ENCODE data around the gene TTC16.

Gene TTC16

GRCh38 chr9:127761061-127761460 is 45.2 kb downstream of the TTC16 start:
- no peak overlapping the region for H3K27ac ChIP-seq (ENCODE audit: low read length)
- H3K4me3 ChIP-seq (ENCODE audit: low read depth in 1 of 2, low read length in 2 of 2), result no peak overlapping the region
- no peaks in the 10 kb centered on the region for H3K9me3 ChIP-seq (ENCODE audit: control insufficient read depth in 1 of 2, low read length in 2 of 2)
- no peaks in the 10 kb centered on the region for H3K4me1 ChIP-seq (ENCODE audit: control insufficient read depth in 1 of 2, insufficient read depth in 2 of 2, low read length in 2 of 2)
- no peaks in the 10 kb centered on the region for H3K27me3 ChIP-seq (ENCODE audit: low read depth, low read length)
- H3K36me3 ChIP-seq (ENCODE audit: control insufficient read depth in 1 of 2, insufficient read depth in 2 of 2, low read length in 2 of 2), result no peaks in the 10 kb centered on the region

GRCh38 chr9:127761491-127761956 is 45.6 kb downstream of the TTC16 start:
- no peak overlapping the region for H3K4me3 ChIP-seq (ENCODE audit: low read depth in 1 of 2, low read length in 2 of 2)

GRCh38 chr9:127762111-127762676 is 46.3 kb downstream of the TTC16 start:
- no peaks in the 10 kb centered on the region for H3K27me3 ChIP-seq (ENCODE audit: low read depth, low read length)
- H3K36me3 ChIP-seq (ENCODE audit: control insufficient read depth in 1 of 2, insufficient read depth in 2 of 2, low read length in 2 of 2), result no peaks in the 10 kb centered on the region
- H3K9me3 ChIP-seq (ENCODE audit: control insufficient read depth in 1 of 2, low read length in 2 of 2), result no peaks in the 10 kb centered on the region
- peak overlapping the region; percentile 16 for H3K27ac ChIP-seq (ENCODE audit: low read length)
- no peak overlapping the region for H3K4me3 ChIP-seq (ENCODE audit: low read depth in 1 of 2, low read length in 2 of 2)
- H3K4me1 ChIP-seq (ENCODE audit: control insufficient read depth in 1 of 2, insufficient read depth in 2 of 2, low read length in 2 of 2), result no peaks in the 10 kb centered on the region

More at GRCh38 chr9:127761491-127761956, 45.6 kb downstream of the TTC16 start:
- no peaks in the 10 kb centered on the region for H3K4me1 ChIP-seq (ENCODE audit: control insufficient read depth in 1 of 2, insufficient read depth in 2 of 2, low read length in 2 of 2)
- H3K9me3 ChIP-seq (ENCODE audit: control insufficient read depth in 1 of 2, low read length in 2 of 2), result no peaks in the 10 kb centered on the region
- no peaks in the 10 kb centered on the region for H3K36me3 ChIP-seq (ENCODE audit: control insufficient read depth in 1 of 2, insufficient read depth in 2 of 2, low read length in 2 of 2)
- no peaks in the 10 kb centered on the region for H3K27me3 ChIP-seq (ENCODE audit: low read depth, low read length)
- peak overlapping the region; percentile 16 for H3K27ac ChIP-seq (ENCODE audit: low read length)

- no peaks in the 10 kb centered on the region for H3K36me3 ChIP-seq (ENCODE audit: control insufficient read depth in 1 of 2, insufficient read depth in 2 of 2, low read length in 2 of 2)
- no peaks in the 10 kb centered on the region for H3K4me1 ChIP-seq (ENCODE audit: control insufficient read depth in 1 of 2, insufficient read depth in 2 of 2, low read length in 2 of 2)
- no peaks in the 10 kb centered on the region for H3K9me3 ChIP-seq (ENCODE audit: control insufficient read depth in 1 of 2, low read length in 2 of 2)
- H3K27me3 ChIP-seq (ENCODE audit: low read depth, low read length), result no peaks in the 10 kb centered on the region
- no peak overlapping the region for H3K27ac ChIP-seq (ENCODE audit: low read length)
- H3K4me3 ChIP-seq (ENCODE audit: low read depth in 1 of 2, low read length in 2 of 2), result no peak overlapping the region
Observed at GRCh38 chr9:127763918-127764384, 48.1 kb downstream of the TTC16 start.

GRCh38 chr9:127765418-127765817 is 49.5 kb downstream of the TTC16 start:
- no peak overlapping the region for H3K27ac ChIP-seq (ENCODE audit: low read length)
- no peaks in the 10 kb centered on the region for H3K27me3 ChIP-seq (ENCODE audit: low read depth, low read length)
- no peaks in the 10 kb centered on the region for H3K9me3 ChIP-seq (ENCODE audit: control insufficient read depth in 1 of 2, low read length in 2 of 2)
- no peaks in the 10 kb centered on the region for H3K36me3 ChIP-seq (ENCODE audit: control insufficient read depth in 1 of 2, insufficient read depth in 2 of 2, low read length in 2 of 2)
- no peak overlapping the region for H3K4me3 ChIP-seq (ENCODE audit: low read depth in 1 of 2, low read length in 2 of 2)
- peaks cover 3 to 4% of the 10 kb centered on the region in 2 donors for H3K4me1 ChIP-seq (ENCODE audit: control insufficient read depth in 1 of 2, insufficient read depth in 2 of 2, low read length in 2 of 2)

- H3K4me3 ChIP-seq (ENCODE audit: low read depth in 1 of 2, low read length in 2 of 2), result no peak overlapping the region
- no peaks in the 10 kb centered on the region for H3K27me3 ChIP-seq (ENCODE audit: low read depth, low read length)
- peak overlapping the region; percentile 57 for H3K27ac ChIP-seq (ENCODE audit: low read length)
- no peaks in the 10 kb centered on the region for H3K9me3 ChIP-seq (ENCODE audit: control insufficient read depth in 1 of 2, low read length in 2 of 2)
- H3K36me3 ChIP-seq (ENCODE audit: control insufficient read depth in 1 of 2, insufficient read depth in 2 of 2, low read length in 2 of 2), result no peaks in the 10 kb centered on the region
- H3K4me1 ChIP-seq (ENCODE audit: control insufficient read depth in 1 of 2, insufficient read depth in 2 of 2, low read length in 2 of 2), result peaks cover 4 to 11% of the 10 kb centered on the region in 2 donors
Observed at GRCh38 chr9:127767410-127767809, 51.5 kb downstream of the TTC16 start.

- no peak overlapping the region for H3K4me3 ChIP-seq (ENCODE audit: low read depth in 1 of 2, low read length in 2 of 2)
- no peaks in the 10 kb centered on the region for H3K36me3 ChIP-seq (ENCODE audit: control insufficient read depth in 1 of 2, insufficient read depth in 2 of 2, low read length in 2 of 2)
- peak overlapping the region; percentile 57 for H3K27ac ChIP-seq (ENCODE audit: low read length)
- H3K27me3 ChIP-seq (ENCODE audit: low read depth, low read length), result no peaks in the 10 kb centered on the region
- no peaks in the 10 kb centered on the region for H3K9me3 ChIP-seq (ENCODE audit: control insufficient read depth in 1 of 2, low read length in 2 of 2)
- H3K4me1 ChIP-seq (ENCODE audit: control insufficient read depth in 1 of 2, insufficient read depth in 2 of 2, low read length in 2 of 2), result peaks cover 4 to 11% of the 10 kb centered on the region in 2 donors
Observed at GRCh38 chr9:127767909-127768331, 52.0 kb downstream of the TTC16 start.

- H3K4me3 ChIP-seq (ENCODE audit: low read depth in 1 of 2, low read length in 2 of 2), result no peak overlapping the region
- H3K36me3 ChIP-seq (ENCODE audit: control insufficient read depth in 1 of 2, insufficient read depth in 2 of 2, low read length in 2 of 2), result no peaks in the 10 kb centered on the region
- H3K27me3 ChIP-seq (ENCODE audit: low read depth, low read length), result no peaks in the 10 kb centered on the region
- H3K4me1 ChIP-seq (ENCODE audit: control insufficient read depth in 1 of 2, insufficient read depth in 2 of 2, low read length in 2 of 2), result peaks cover 4 to 11% of the 10 kb centered on the region in 2 donors
- H3K27ac ChIP-seq (ENCODE audit: low read length), result no peak overlapping the region
- no peaks in the 10 kb centered on the region for H3K9me3 ChIP-seq (ENCODE audit: control insufficient read depth in 1 of 2, low read length in 2 of 2)
Observed at GRCh38 chr9:127768698-127769097, 52.8 kb downstream of the TTC16 start.

- H3K27ac ChIP-seq (ENCODE audit: low read length), result no peak overlapping the region
- H3K4me1 ChIP-seq (ENCODE audit: control insufficient read depth in 1 of 2, insufficient read depth in 2 of 2, low read length in 2 of 2), result peaks cover 4 to 11% of the 10 kb centered on the region in 2 donors
- H3K36me3 ChIP-seq (ENCODE audit: control insufficient read depth in 1 of 2, insufficient read depth in 2 of 2, low read length in 2 of 2), result no peaks in the 10 kb centered on the region
- no peaks in the 10 kb centered on the region for H3K27me3 ChIP-seq (ENCODE audit: low read depth, low read length)
- no peaks in the 10 kb centered on the region for H3K9me3 ChIP-seq (ENCODE audit: control insufficient read depth in 1 of 2, low read length in 2 of 2)
- no peak overlapping the region for H3K4me3 ChIP-seq (ENCODE audit: low read depth in 1 of 2, low read length in 2 of 2)
Observed at GRCh38 chr9:127769101-127769500, 53.2 kb downstream of the TTC16 start.

GRCh38 chr9:127769929-127770582 is 54.2 kb downstream of the TTC16 start:
- Histone ChIP-seq H3K4me3 (ENCODE audit: low read depth in 1 of 2, low read length in 2 of 2) (peak overlapping the region; percentile 60 to 71), H3K27ac (ENCODE audit: low read length) (peak overlapping the region; percentile 68), H3K4me1 (ENCODE audit: control insufficient read depth in 1 of 2, insufficient read depth in 2 of 2, low read length in 2 of 2) (peaks cover 4 to 11% of the 10 kb centered on the region in 2 donors), H3K9me3 (ENCODE audit: control insufficient read depth in 1 of 2, low read length in 2 of 2) (no peaks in the 10 kb centered on the region), H3K27me3 (ENCODE audit: low read depth, low read length) (no peaks in the 10 kb centered on the region), H3K36me3 (ENCODE audit: control insufficient read depth in 1 of 2, insufficient read depth in 2 of 2, low read length in 2 of 2) (no peaks in the 10 kb centered on the region)

GRCh38 chr9:127770583-127770904 is 54.7 kb downstream of the TTC16 start:
- H3K27me3 ChIP-seq (ENCODE audit: low read depth, low read length), result no peaks in the 10 kb centered on the region
- H3K9me3 ChIP-seq (ENCODE audit: control insufficient read depth in 1 of 2, low read length in 2 of 2), result no peaks in the 10 kb centered on the region
- H3K36me3 ChIP-seq (ENCODE audit: control insufficient read depth in 1 of 2, insufficient read depth in 2 of 2, low read length in 2 of 2), result no peaks in the 10 kb centered on the region
- peaks cover 4 to 11% of the 10 kb centered on the region in 2 donors for H3K4me1 ChIP-seq (ENCODE audit: control insufficient read depth in 1 of 2, insufficient read depth in 2 of 2, low read length in 2 of 2)
- H3K27ac ChIP-seq (ENCODE audit: low read length), result peak overlapping the region; percentile 68
- peak overlapping the region; percentile 60 to 71 for H3K4me3 ChIP-seq (ENCODE audit: low read depth in 1 of 2, low read length in 2 of 2)

Data from muscle layer of duodenum (tissue), 2 donors.